LNCAP (cell line): Measurements from ENCODE around the gene PTGER2.

Experiments used
- TF ChIP-seq, protein P1 (sequence below): fragments of 450-650 bp; IDR thresholded peaks from 2 replicates; pipeline ENCODE4 v1.5.1; 2017; ENCODE audit warnings: mild to moderate bottlenecking

PTGER2 gene

DNA sequence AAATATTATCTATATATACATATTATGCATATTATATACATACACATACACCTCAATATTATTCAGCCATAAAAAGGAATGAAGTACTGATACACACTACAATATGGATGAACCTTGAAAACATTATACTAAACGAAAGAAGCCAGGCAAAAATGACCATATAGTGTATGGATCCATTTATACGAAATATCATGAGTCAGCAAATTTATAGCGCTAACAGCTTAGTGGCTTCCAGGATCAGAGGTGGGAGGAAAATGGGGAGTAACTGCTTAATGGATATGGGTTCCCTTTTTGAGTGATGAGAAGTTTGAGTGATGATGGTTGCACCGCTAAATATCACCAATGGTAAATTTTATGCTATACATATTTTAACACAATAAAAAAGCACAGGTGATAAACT lies 32.7 kb downstream of the PTGER2 start:
- TF ChIP-seq, protein P1, sequence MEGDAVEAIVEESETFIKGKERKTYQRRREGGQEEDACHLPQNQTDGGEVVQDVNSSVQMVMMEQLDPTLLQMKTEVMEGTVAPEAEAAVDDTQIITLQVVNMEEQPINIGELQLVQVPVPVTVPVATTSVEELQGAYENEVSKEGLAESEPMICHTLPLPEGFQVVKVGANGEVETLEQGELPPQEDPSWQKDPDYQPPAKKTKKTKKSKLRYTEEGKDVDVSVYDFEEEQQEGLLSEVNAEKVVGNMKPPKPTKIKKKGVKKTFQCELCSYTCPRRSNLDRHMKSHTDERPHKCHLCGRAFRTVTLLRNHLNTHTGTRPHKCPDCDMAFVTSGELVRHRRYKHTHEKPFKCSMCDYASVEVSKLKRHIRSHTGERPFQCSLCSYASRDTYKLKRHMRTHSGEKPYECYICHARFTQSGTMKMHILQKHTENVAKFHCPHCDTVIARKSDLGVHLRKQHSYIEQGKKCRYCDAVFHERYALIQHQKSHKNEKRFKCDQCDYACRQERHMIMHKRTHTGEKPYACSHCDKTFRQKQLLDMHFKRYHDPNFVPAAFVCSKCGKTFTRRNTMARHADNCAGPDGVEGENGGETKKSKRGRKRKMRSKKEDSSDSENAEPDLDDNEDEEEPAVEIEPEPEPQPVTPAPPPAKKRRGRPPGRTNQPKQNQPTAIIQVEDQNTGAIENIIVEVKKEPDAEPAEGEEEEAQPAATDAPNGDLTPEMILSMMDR = no peak

DNA sequence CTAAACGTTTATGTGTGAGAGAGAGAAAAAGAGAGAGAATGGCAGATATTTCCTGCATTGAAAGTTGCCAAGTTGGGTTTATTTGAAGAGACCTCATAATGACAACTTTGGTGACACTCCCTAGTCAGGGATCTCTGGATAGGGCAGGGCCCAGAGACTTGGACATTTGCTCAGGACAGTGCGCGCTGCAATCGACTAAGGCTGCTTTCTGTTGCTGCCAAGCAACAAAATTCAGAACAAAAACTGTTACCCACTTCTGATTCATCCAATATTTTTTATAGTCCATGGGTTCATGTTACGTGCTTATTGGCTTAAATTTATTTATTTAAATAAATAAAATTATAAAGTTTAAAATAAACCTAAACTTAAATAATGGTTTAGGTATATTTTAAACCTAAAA lies 34.2 kb downstream of the PTGER2 start:
- TF ChIP-seq, protein P1 = no peak

DNA sequence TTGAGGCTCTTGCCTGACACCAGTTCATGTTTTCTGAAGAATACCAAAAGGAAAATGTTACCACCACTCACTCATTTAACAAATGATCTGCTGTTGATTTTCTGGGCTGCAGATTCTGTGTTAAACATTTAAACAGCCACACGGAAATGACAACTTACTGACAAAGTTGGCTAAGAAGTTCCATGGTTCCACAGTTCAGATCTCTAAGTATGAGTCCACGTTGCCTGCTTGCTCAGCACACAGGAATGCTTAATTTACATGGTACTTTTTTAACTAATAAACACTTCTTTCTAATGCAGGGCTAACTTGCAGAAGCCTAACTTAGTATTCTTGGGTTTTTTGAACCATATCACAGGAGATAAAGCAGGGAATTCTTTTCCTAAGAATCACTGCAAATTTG lies 34.7 kb downstream of the PTGER2 start:
- TF ChIP-seq, protein P1 = no peak

DNA sequence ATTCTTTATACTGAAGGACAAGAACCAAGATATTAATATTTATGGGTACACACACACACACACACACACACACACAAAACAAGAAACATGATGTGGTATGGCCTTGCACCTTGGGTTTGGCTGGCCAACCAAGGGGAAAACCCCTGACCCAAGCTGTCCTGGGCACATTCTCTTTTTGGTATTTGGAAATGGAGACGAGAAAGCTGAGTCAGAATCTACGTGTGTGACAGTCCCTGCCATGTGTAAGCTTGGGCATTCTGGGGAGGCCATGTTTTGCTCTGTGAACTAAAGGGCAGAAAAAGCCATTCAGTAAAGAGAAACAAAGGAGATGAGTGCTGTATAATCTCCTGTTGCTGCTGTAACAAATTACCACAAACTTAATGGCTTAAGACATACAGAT lies 35.6 kb downstream of the PTGER2 start:
- TF ChIP-seq, protein P1 = no peak

DNA sequence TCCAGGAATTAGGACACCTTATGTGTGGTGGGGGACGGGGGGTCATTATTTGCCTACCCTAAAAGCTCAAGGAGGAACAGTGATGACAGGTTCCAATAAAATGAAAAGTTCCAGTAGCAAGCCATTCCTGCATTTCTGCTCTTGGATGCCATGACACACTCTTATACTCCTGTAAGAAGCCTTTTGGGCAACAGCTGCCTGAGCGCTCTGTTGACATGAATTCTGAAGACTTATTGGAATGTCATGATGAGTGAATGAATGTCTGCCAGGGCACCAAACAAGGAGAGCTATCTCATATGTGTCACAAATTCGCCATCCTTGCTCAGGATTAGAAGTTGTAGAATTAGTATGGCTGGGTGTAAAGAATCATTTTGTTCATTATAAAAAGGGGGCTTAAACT lies 36.3 kb downstream of the PTGER2 start:
- TF ChIP-seq, protein P1 = no peak

DNA sequence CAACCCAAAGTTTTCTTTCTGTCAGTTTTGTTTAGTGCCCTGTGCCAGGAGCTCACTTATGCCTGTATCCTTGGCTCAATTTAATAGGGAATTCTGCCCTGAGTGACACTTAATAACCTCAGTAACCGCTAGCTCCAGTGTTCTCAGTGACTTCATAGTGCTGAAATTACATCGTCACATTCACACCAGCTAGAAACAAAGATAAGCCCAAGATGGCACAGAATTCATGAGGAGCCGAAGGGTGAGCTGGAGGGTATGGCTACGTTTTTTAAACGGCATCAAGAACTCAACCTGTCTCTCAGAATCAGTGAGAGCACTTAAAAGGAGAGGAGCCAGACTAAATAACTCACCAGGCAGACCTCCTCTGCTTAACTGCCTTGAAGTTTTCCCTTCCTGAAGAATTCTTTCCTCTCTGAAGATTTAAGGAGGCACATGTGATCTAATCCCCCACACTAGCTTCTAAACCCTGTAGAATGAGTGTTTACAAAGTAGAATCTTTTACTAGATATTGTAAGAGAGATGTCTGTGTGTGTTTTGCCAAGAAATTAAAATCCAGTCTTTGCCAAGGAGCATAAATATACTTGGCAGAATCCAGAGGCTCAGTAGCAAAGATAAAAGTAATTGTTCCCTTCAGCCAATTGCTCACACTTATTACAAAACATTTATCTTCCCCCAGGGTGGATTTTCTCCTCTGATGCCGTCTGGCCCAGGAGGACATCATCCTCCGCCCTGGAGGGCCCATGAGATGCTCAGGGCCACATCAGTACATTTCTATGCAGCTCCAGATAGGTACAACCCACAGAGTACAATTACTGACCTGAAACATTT lies 37.3 kb downstream of the PTGER2 start:
- TF ChIP-seq, protein P1 = no peak

DNA sequence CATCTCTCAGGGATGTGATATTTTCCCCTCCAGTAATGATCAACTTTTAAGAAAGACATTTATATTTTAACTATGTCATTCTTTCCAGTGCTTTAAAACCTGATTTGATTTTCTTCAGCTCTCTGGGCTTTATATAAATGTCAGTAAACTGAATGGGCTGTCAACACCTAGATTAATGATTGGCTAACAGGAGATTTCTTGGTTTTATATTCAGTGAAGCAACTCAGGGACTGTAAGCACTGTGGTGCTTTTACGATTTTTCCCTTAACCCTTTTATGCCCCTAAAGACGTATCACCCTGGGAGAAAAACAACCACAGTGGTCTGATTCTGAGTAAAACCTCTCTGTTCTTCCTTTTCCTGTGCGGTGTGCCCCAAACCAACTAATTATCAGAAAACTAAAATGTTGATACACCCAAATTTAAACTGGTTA lies 38.0 kb downstream of the PTGER2 start:
- TF ChIP-seq, protein P1 = no peak
